ENCODE results near the gene LMX1B.

DNA sequence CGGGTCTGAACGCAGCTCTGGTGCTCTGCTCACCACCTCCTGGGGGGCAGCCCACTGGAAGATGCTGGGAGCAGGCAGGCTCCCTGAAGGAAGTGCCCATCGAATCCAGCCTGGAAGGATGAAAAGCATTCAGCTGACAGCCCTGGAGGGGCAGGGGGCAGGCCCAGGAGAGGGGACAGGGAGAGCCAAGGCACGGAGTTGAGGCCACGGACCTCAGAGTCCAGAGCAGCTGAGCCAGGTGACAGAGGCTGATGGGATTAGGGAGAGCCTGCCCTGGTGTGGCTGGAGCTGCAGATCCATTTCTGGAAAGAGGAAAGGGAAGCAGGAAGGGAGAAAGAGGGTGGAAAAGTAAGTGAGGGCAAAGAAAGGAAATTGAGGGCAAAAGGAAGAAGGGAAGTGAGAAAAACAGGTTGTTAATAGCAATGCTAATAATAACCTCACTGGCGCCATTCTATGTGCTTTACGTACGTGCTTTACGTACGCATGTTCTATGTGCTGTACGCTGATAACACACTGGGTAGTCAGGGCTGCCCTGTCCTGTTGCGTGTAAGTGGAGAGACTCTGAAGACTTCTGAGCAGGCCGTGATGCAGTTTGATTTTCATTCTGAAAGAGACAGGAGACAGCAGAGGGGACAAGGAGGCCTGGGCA, 52.6 kb downstream of the LMX1B start:
- TF ChIP-seq, protein P1, sequence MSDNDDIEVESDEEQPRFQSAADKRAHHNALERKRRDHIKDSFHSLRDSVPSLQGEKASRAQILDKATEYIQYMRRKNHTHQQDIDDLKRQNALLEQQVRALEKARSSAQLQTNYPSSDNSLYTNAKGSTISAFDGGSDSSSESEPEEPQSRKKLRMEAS (IDR thresholded peaks at IDR 0.05): no peak
- TF ChIP-seq EP300 (IDR thresholded peaks at IDR 0.05; ENCODE audit: borderline replicate concordance): no peak
- TF ChIP-seq, protein P2, sequence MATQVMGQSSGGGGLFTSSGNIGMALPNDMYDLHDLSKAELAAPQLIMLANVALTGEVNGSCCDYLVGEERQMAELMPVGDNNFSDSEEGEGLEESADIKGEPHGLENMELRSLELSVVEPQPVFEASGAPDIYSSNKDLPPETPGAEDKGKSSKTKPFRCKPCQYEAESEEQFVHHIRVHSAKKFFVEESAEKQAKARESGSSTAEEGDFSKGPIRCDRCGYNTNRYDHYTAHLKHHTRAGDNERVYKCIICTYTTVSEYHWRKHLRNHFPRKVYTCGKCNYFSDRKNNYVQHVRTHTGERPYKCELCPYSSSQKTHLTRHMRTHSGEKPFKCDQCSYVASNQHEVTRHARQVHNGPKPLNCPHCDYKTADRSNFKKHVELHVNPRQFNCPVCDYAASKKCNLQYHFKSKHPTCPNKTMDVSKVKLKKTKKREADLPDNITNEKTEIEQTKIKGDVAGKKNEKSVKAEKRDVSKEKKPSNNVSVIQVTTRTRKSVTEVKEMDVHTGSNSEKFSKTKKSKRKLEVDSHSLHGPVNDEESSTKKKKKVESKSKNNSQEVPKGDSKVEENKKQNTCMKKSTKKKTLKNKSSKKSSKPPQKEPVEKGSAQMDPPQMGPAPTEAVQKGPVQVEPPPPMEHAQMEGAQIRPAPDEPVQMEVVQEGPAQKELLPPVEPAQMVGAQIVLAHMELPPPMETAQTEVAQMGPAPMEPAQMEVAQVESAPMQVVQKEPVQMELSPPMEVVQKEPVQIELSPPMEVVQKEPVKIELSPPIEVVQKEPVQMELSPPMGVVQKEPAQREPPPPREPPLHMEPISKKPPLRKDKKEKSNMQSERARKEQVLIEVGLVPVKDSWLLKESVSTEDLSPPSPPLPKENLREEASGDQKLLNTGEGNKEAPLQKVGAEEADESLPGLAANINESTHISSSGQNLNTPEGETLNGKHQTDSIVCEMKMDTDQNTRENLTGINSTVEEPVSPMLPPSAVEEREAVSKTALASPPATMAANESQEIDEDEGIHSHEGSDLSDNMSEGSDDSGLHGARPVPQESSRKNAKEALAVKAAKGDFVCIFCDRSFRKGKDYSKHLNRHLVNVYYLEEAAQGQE (IDR thresholded peaks at IDR 0.05; ENCODE audit: low read depth): no peak
- no peak for TF ChIP-seq RAD21 (IDR thresholded peaks at IDR 0.05; ENCODE audit: low read depth)
- no peak for TF ChIP-seq CEBPB (IDR thresholded peaks at IDR 0.05)
- no peak for TF ChIP-seq EGR1 (IDR thresholded peaks at IDR 0.05)
- TF ChIP-seq TCF12 (IDR thresholded peaks at IDR 0.05; ENCODE audit: low read depth): no peak
- no peak for TF ChIP-seq NFIC (IDR thresholded peaks at IDR 0.05)
- TF ChIP-seq, protein P3, sequence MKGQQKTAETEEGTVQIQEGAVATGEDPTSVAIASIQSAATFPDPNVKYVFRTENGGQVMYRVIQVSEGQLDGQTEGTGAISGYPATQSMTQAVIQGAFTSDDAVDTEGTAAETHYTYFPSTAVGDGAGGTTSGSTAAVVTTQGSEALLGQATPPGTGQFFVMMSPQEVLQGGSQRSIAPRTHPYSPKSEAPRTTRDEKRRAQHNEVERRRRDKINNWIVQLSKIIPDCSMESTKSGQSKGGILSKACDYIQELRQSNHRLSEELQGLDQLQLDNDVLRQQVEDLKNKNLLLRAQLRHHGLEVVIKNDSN (IDR thresholded peaks at IDR 0.05): no peak
- TF ChIP-seq CREB1 (IDR thresholded peaks at IDR 0.05; ENCODE audit: low read depth): no peak
- TF ChIP-seq TEAD4 (IDR thresholded peaks at IDR 0.05): no peak
- TF ChIP-seq YY1 (IDR thresholded peaks at IDR 0.05; ENCODE audit: low read depth): no peak
- no peak for TF ChIP-seq ZBTB7A (IDR thresholded peaks at IDR 0.05; ENCODE audit: low read depth)
- no peak for TF ChIP-seq FOXM1 (IDR thresholded peaks at IDR 0.05; ENCODE audit: borderline replicate concordance, low read depth)
